Measurements from ENCODE around the gene LTBP1.
A peak's percentile ranks its signal among the peaks of the same experiment; 100 is the strongest.

LTBP1 gene

GRCh38 chr2:33190393-33190937 is 243.7 kb downstream of the LTBP1 start:
- Mint-ChIP-seq H3K36me3 (no peaks in the 10 kb centered on the region), H3K4me1 (no peaks in the 10 kb centered on the region), H3K9me3 (no peaks in the 10 kb centered on the region), H3K27ac (no peak overlapping the region), H3K4me3 (no peak overlapping the region)
- ATAC-seq (no peak), DNase-seq (ENCODE audit: low spot score in 2 of 2) (no peak)

DNA sequence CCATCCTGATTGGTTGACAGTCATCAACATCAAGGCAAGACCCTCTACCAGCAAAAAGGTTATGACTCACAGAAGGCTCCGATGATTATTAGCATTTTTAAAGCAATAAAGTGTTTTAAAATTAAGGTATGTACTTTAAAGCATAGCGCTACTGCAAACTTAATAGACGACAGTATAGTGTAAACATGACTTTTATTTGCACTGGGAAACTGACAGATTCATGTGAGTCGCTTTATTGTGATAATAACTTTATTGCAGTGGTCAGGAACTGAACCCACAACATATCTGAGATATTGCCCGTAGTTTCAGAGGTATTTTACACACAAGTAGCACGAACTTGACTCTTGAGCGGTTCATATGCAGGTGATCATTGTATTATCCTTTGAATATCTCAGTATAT is 249.1 kb downstream of the LTBP1 start:
- no peak overlapping the region for H3K27ac Mint-ChIP-seq
- no peaks in the 10 kb centered on the region for H3K36me3 Mint-ChIP-seq
- DNase-seq (ENCODE audit: low spot score in 2 of 2) (no peak), ATAC-seq (no peak)
- no peak overlapping the region for H3K4me3 Mint-ChIP-seq
- no peaks in the 10 kb centered on the region for H3K9me3 Mint-ChIP-seq
- no peaks in the 10 kb centered on the region for H3K4me1 Mint-ChIP-seq

DNA sequence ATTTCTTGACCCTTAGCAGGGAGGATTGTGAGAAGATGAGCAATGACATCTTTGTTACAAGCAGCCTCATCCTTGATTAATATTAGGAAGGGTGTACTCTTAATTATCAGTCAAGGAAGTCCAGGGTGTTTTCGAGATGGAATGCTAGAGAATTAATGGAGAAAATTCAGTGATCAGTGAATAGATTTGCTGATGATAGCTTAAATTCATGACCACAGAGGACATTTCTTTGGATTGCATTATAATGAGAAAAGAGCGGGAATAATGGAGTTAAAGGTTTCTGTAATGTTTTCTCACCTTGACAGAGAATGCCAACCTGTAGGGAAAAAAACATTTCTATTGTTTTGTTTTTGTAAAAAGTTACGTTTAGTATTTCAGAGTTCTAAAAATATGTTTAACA is 249.9 kb downstream of the LTBP1 start:
- Mint-ChIP-seq H3K4me1 (no peaks in the 10 kb centered on the region), H3K9me3 (no peaks in the 10 kb centered on the region), H3K36me3 (no peaks in the 10 kb centered on the region), H3K4me3 (no peak overlapping the region), H3K27ac (no peak overlapping the region)
- DNase-seq (ENCODE audit: low spot score in 2 of 2) (no peak), ATAC-seq (no peak)

DNA sequence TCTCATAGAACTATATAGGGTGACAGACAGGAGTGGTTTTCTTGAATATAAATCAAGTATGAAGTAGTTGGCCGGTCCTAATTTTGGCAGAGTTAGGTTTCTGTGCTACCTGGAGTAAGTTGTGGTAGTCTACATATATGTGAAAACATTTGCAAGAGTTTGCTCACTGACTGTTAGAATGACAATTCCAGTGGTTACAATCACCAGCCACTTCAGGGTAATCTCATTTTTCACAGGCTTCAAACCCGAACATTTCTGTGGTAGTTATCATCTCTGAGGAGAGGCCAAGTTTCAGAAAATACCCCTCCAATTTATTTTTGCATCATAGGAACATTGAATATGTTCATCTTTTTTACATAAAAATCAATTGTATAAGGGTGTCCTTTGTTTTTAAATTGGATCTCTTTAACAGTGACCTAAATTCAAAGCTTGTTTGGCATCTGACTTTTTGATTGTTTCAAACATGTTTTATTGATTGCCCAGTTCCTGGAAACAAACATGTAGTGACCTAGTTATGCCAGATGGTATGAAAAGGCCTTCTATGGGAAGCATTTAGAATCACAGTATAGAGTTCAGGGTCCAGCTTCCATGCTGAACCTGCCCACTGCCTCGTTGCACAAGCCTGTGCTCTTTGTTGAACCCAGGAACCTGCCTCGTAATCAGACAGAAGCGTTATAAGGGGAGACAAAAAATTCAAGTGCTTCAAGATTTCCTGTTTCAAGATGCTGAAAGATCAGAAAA is 250.6 kb downstream of the LTBP1 start:
- Mint-ChIP-seq H3K27ac (no peak overlapping the region), H3K36me3 (no peaks in the 10 kb centered on the region), H3K9me3 (no peaks in the 10 kb centered on the region), H3K4me3 (no peak overlapping the region), H3K4me1 (no peaks in the 10 kb centered on the region)
- DNase-seq (ENCODE audit: low spot score in 2 of 2) (no peak), ATAC-seq (no peak)

GRCh38 chr2:33202641-33203522 is 256.1 kb downstream of the LTBP1 start:
- no peak overlapping the region for H3K4me3 Mint-ChIP-seq
- no peaks in the 10 kb centered on the region for H3K9me3 Mint-ChIP-seq
- DNase-seq (ENCODE audit: low spot score in 2 of 2) (no peak), ATAC-seq (no peak)
- H3K27ac Mint-ChIP-seq = no peak overlapping the region
- no peaks in the 10 kb centered on the region for H3K36me3 Mint-ChIP-seq
- H3K4me1 Mint-ChIP-seq = no peaks in the 10 kb centered on the region

DNA sequence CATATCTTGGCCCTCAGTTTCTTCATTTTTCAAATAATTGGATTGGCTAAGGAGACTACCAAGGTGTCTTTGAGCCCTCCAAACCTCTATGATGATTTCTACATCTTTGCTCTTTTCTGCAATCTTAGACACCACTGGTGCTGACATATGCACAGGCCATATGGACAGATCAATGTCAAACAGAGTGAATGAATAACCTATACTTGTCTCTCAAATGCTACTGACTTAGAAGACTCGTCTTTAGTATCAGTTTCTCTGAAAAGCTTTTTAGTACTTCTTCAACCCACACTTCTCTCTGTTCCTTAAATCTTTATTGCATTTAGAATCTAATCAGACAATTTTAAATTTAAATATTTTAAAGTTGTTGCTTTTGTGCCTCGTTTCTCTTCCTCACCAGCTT is 258.2 kb downstream of the LTBP1 start:
- no peaks in the 10 kb centered on the region for H3K9me3 Mint-ChIP-seq
- H3K27ac Mint-ChIP-seq = no peak overlapping the region
- ATAC-seq (no peak), DNase-seq (ENCODE audit: low spot score in 2 of 2) (no peak)
- no peak overlapping the region for H3K4me3 Mint-ChIP-seq
- H3K4me1 Mint-ChIP-seq = no peaks in the 10 kb centered on the region
- H3K36me3 Mint-ChIP-seq = no peaks in the 10 kb centered on the region

DNA sequence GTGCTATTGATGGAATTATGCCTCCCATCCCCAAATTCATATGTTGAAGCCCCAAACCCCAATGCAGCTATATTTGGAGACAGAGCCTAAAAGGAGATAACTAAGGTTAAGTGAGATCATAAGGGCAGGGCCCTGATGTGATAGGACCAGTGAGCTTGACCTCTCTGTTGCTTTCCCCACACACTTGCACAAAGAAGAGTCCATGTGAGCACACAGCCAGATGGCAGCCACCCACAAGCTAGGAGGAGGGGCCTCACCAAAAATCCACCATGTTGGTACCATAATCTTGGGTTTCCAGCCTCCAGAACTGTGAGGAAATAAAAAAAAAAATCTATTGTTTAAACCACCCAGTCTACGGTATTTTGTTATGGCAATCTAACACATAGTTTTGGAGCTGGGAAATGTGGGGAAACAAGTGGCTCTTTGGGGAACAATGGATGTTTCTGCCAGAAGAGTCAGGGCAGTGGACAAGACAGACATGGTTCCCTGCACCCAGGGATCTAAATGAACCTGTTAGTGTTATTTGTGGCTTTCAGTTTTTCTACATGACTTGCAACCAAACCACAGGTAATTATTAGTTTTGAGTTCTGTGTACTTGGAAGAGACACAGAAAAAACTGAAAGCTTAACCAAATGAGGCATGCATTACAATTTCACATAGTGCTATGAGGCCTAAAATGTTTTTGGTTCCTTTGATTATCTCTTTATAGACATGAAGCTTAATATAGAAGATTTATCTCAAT is 259.1 kb downstream of the LTBP1 start:
- H3K36me3 Mint-ChIP-seq = no peaks in the 10 kb centered on the region
- H3K27ac Mint-ChIP-seq = no peak overlapping the region
- H3K4me1 Mint-ChIP-seq = peaks cover 6% of the 10 kb centered on the region
- no peaks in the 10 kb centered on the region for H3K9me3 Mint-ChIP-seq
- no peak for ATAC-seq
- no peak for DNase-seq (ENCODE audit: low spot score in 2 of 2)
- no peak overlapping the region for H3K4me3 Mint-ChIP-seq

- Mint-ChIP-seq H3K36me3 (no peaks in the 10 kb centered on the region), H3K27ac (no peak overlapping the region), H3K4me1 (peaks cover 6% of the 10 kb centered on the region), H3K9me3 (no peaks in the 10 kb centered on the region), H3K4me3 (no peak overlapping the region)
- DNase-seq (ENCODE audit: low spot score in 2 of 2) = no peak
- no peak for ATAC-seq
Measured at GRCh38 chr2:33207151-33207740, 260.5 kb downstream of the LTBP1 start.

DNA sequence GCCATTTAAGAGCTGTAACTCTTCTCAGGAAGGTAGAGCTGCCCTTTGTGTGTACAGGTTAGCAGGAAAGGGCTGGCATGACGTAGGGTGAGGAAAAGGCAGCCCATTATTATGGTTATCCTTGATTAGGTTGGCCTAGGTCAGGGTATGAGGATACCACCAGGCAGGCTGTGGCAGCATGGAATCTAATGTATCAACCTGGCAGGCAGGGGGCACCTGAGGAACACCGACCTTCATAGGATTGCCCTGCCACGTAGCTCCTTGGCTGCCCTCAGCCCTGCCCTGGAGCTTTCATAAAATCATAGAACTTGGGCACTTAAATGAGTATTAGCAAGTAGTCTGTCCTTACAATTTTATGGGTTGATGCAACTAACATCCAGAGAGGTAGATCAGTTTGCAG is 261.6 kb downstream of the LTBP1 start:
- peak; percentile 73 for ATAC-seq
- Mint-ChIP-seq H3K36me3 (no peaks in the 10 kb centered on the region), H3K4me3 (no peak overlapping the region), H3K27ac (no peak overlapping the region), H3K9me3 (no peaks in the 10 kb centered on the region), H3K4me1 (peaks cover 6% of the 10 kb centered on the region)
- DNase-seq (ENCODE audit: low spot score in 2 of 2) = no peak

GRCh38 chr2:33209976-33210375 is 263.2 kb downstream of the LTBP1 start:
- H3K9me3 Mint-ChIP-seq = no peaks in the 10 kb centered on the region
- H3K36me3 Mint-ChIP-seq = no peaks in the 10 kb centered on the region
- no peak overlapping the region for H3K27ac Mint-ChIP-seq
- DNase-seq (ENCODE audit: low spot score in 2 of 2) = no peak
- no peak for ATAC-seq
- H3K4me1 Mint-ChIP-seq = peaks cover 12% of the 10 kb centered on the region
- H3K4me3 Mint-ChIP-seq = no peak overlapping the region

DNA sequence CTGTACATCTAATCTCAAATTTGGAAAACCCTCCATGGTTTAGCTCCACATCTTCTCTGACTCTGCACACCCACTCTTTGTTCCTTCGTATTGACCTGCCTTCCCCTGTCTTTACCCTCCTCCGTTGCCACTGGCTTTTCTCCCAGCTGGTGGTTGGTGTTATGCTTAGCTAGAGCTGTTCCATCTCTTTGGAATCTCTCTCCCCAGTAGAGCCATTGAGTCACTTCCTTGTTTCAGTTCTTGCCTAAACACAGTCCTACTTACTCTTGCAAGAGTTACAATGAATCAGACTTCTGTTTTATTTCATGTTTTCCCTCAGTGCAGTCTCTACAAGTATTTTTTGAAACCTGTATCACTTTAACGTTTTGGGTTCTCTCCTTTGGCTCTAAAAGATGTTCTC is 263.9 kb downstream of the LTBP1 start:
- Mint-ChIP-seq H3K36me3 (no peaks in the 10 kb centered on the region), H3K4me1 (peaks cover 12% of the 10 kb centered on the region), H3K27ac (no peak overlapping the region), H3K9me3 (no peaks in the 10 kb centered on the region), H3K4me3 (no peak overlapping the region)
- ATAC-seq (no peak), DNase-seq (ENCODE audit: low spot score in 2 of 2) (no peak)

GRCh38 chr2:33212151-33212550 is 265.4 kb downstream of the LTBP1 start:
- Mint-ChIP-seq H3K36me3 (no peaks in the 10 kb centered on the region), H3K4me3 (no peak overlapping the region), H3K9me3 (no peaks in the 10 kb centered on the region), H3K27ac (no peak overlapping the region), H3K4me1 (peaks cover 12% of the 10 kb centered on the region)
- DNase-seq (ENCODE audit: low spot score in 2 of 2) = no peak
- no peak for ATAC-seq

GRCh38 chr2:33213244-33213643 is 266.5 kb downstream of the LTBP1 start:
- no peak for ATAC-seq
- Mint-ChIP-seq H3K9me3 (no peaks in the 10 kb centered on the region), H3K4me1 (peaks cover 12% of the 10 kb centered on the region), H3K27ac (no peak overlapping the region), H3K4me3 (no peak overlapping the region), H3K36me3 (no peaks in the 10 kb centered on the region)
- DNase-seq (ENCODE audit: low spot score in 2 of 2) = no peak

DNA sequence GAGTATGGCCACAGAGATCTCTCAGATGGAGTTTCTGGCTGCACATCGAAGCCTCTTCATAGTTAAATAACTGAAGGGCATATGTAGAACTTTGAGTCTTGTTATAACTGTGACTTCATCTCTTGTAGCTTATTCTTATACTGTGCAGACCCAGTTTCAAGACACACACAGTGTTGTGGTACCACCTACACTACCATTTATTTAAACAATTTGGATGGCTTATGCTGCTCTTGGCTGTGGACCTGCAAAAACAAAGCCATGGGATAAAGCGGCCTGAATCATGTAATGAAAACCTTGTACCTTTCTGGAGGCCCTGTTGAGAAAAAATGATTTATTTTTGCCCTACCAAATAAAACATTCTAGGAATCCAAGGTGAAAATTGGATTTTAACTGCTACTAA is 266.9 kb downstream of the LTBP1 start:
- Mint-ChIP-seq H3K27ac (no peak overlapping the region), H3K4me1 (peaks cover 12% of the 10 kb centered on the region), H3K4me3 (no peak overlapping the region), H3K9me3 (no peaks in the 10 kb centered on the region), H3K36me3 (no peaks in the 10 kb centered on the region)
- DNase-seq (ENCODE audit: low spot score in 2 of 2) (no peak), ATAC-seq (no peak)

- Mint-ChIP-seq H3K27ac (no peak overlapping the region), H3K4me1 (peaks cover 13% of the 10 kb centered on the region), H3K9me3 (no peaks in the 10 kb centered on the region), H3K4me3 (no peak overlapping the region), H3K36me3 (no peaks in the 10 kb centered on the region)
- no peak for DNase-seq (ENCODE audit: low spot score in 2 of 2)
- peak; percentile 72 for ATAC-seq
Measured at GRCh38 chr2:33214436-33214835, 267.7 kb downstream of the LTBP1 start.
